Esophagus (tissue), 2 donors: ENCODE measurements around the gene EML4. TPM values are rescaled to one million over a fixed set of nuclear protein-coding genes. Genes with fewer than 3 reads are reported as not detected.

Experiments
- H3K27ac ChIP-seq, 2 donors: one replicate each; pipeline ENCODE4 v1.5.1; 2013; ENCODE audit warnings: low read depth in 2 of 2, mild to moderate bottlenecking in 2 of 2, inconsistent platforms in 1 of 2, low read length in 1 of 2, moderate library complexity in 1 of 2
- H3K27me3 ChIP-seq, 2 donors: one replicate each; pipeline ENCODE4 v1.6.1; 2013; ENCODE audit warnings: low read length in 2 of 2, control low read depth in 1 of 2, mild to moderate bottlenecking in 1 of 2; ENCODE audit not compliant: insufficient read depth in 2 of 2, control insufficient read depth in 1 of 2
- H3K36me3 ChIP-seq, 2 donors: one replicate each; pipeline ENCODE4 v1.6.1; 2013; ENCODE audit warnings: low read length in 1 of 2; ENCODE audit not compliant: control insufficient read depth in 2 of 2, insufficient read depth in 2 of 2
- H3K4me1 ChIP-seq, 2 donors: one replicate each; pipeline ENCODE4 v1.6.1; 2013; ENCODE audit warnings: low read length in 1 of 2; ENCODE audit not compliant: control insufficient read depth in 2 of 2, insufficient read depth in 2 of 2
- H3K4me3 ChIP-seq, 2 donors: one replicate each; pipeline ENCODE4 v1.5.1; 2013; ENCODE audit warnings: low read length in 2 of 2, mild to moderate bottlenecking in 2 of 2, low read depth in 1 of 2, moderate library complexity in 1 of 2
- H3K9me3 ChIP-seq, 2 donors: one replicate each; pipeline ENCODE4 v1.6.1; 2013; ENCODE audit warnings: mild to moderate bottlenecking in 2 of 2, low read depth in 1 of 2, low read length in 1 of 2, moderate library complexity in 1 of 2; ENCODE audit not compliant: control insufficient read depth in 2 of 2, insufficient read depth in 1 of 2
- WGBS, 2 donors: extraction: QIAGEN DNeasy Blood & Tissue Kit; methylation state at CpG; one replicate each; pipeline ENCODE4 v1.1.7; 2013; 5-methylcytosine and 5-hydroxymethylcytosine counted together
- polyA plus RNA-seq, 2 donors: library from polyadenylated mRNA; stranded (reverse); fragments of 200-250 nt; gene quantifications; one replicate each; pipeline ENCODE4 v1.2.3, GENCODE V29; 2013
- donor health status: healthy with polysubstance abuse.
- donor health status: Bipolar disorder and iron deficiency.

EML4 gene
- polyA plus RNA-seq, 2 donors: 8.7 to 9.6 TPM

GRCh38 chr2:42216694-42217093, 47.5 kb downstream of the EML4 start:
- no peaks in the 10 kb centered on the region for H3K9me3 ChIP-seq
- H3K4me1 ChIP-seq: no peaks in the 10 kb centered on the region
- no peak overlapping the region for H3K4me3 ChIP-seq
- H3K36me3 ChIP-seq: no peaks in the 10 kb centered on the region
- H3K27me3 ChIP-seq: no peaks in the 10 kb centered on the region
- H3K27ac ChIP-seq: no peak overlapping the region

GRCh38 chr2:42217307-42217706, 48.2 kb downstream of the EML4 start:
- Histone ChIP-seq H3K4me1 (no peaks in the 10 kb centered on the region), H3K9me3 (no peaks in the 10 kb centered on the region), H3K27ac (no peak overlapping the region), H3K27me3 (no peaks in the 10 kb centered on the region), H3K36me3 (no peaks in the 10 kb centered on the region), H3K4me3 (no peak overlapping the region)
- WGBS, 2 donors: 68 to 71% methylated on average over 3 of the region's 3 CpGs

DNA sequence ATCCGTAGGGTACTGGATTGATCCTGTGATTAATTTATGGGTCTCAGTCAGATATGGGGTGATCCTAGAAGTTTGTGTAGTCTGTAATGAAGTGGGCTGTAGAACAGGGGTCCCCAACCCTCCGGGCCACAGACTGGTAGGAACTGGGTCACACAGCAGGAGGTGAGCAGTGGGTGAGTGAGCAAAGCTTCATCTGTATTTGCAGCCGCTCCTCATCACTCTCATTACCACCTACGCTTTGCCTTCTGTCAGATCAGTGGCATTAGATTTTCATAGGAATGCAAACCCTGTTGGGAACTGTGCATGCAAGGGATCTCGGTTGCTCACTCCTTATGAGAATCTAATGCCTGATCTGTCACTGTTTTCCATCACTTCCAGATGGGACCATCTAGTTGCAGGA, 48.8 kb downstream of the EML4 start:
- H3K27me3 ChIP-seq: no peaks in the 10 kb centered on the region
- no peaks in the 10 kb centered on the region for H3K36me3 ChIP-seq
- no peak overlapping the region for H3K4me3 ChIP-seq
- no peaks in the 10 kb centered on the region for H3K9me3 ChIP-seq
- H3K4me1 ChIP-seq: no peaks in the 10 kb centered on the region
- WGBS, 2 donors: 76 to 87% methylated on average over 5 of the region's 5 CpGs
- no peak overlapping the region for H3K27ac ChIP-seq

- no peak overlapping the region for H3K27ac ChIP-seq
- no peaks in the 10 kb centered on the region for H3K36me3 ChIP-seq
- WGBS, 2 donors: 96 to 97% methylated on average over 3 of the region's 3 CpGs
- H3K9me3 ChIP-seq: no peaks in the 10 kb centered on the region
- H3K27me3 ChIP-seq: no peaks in the 10 kb centered on the region
- no peaks in the 10 kb centered on the region for H3K4me1 ChIP-seq
- H3K4me3 ChIP-seq: no peak overlapping the region
Observed at GRCh38 chr2:42218712-42219111, 49.6 kb downstream of the EML4 start.

- H3K4me1 ChIP-seq: no peaks in the 10 kb centered on the region
- 85 to 96% methylated on average over 3 of the region's 3 CpGs for WGBS, 2 donors
- H3K36me3 ChIP-seq: no peaks in the 10 kb centered on the region
- H3K9me3 ChIP-seq: no peaks in the 10 kb centered on the region
- no peak overlapping the region for H3K27ac ChIP-seq
- H3K4me3 ChIP-seq: no peak overlapping the region
- no peaks in the 10 kb centered on the region for H3K27me3 ChIP-seq
Observed at GRCh38 chr2:42219160-42219559, 50.0 kb downstream of the EML4 start.

DNA sequence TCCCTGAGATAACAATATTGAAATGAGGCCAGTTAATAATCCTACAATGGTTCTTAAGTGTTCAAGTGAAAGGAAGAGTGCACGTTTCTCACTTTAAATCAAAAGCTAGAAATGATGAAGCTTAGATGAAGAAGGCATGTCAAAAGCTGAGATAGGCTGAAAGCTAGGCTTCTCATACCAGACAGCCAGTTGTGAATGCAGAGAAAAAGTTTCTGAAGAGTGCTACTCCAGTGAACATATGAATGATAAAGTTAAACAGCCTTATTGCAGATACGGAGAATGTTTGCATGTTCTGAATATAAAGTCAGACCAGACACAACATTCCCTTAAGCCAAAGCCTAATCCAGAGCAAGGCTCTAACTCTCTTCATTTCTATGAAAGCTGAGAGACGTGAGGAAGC, 51.4 kb downstream of the EML4 start:
- Histone ChIP-seq H3K4me1 (no peaks in the 10 kb centered on the region), H3K27me3 (no peaks in the 10 kb centered on the region), H3K36me3 (no peaks in the 10 kb centered on the region), H3K27ac (no peak overlapping the region), H3K4me3 (no peak overlapping the region), H3K9me3 (no peaks in the 10 kb centered on the region)
- 58 to 63% methylated on average over 3 of the region's 3 CpGs for WGBS, 2 donors

DNA sequence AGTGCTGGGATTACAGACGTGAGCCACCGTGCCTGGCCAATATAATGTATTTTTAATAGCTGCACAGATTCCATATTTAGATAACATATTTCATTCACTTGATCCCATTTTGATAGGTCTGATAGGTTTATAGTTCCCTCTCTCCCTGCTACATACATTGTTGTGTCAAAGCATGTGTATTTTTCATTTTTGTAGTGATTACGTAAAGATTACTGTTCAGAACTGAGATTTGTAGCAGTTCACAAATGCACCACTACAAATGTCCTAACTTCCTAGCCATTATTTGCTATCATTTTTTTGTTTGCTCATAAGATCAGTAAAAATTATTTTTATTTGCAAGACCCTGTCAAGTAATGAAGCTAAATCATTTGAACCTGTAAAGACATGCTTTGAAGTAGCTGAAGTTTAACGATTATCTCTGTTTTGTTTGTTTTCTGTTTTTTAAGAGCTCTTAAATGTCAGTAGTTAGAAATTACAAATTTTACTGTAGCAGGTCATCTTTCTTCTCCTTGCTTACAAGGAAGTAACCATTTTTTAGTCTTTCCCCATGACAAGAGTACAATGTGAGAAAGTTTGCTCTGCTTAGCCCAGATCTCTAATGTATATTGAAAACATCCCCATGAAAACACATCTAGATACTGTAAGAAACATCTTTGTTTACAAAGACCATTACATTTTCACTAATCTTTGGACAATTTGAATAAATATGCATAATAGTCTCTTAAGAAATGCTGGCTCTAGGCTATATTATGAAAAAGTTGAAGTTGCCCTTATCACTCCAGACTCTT, 54.1 kb downstream of the EML4 start:
- Histone ChIP-seq H3K27ac (no peak overlapping the region), H3K27me3 (no peaks in the 10 kb centered on the region), H3K4me1 (no peaks in the 10 kb centered on the region), H3K36me3 (no peaks in the 10 kb centered on the region), H3K4me3 (no peak overlapping the region), H3K9me3 (no peaks in the 10 kb centered on the region)
- WGBS, 2 donors: 76 to 77% methylated on average over 4 of the region's 4 CpGs

DNA sequence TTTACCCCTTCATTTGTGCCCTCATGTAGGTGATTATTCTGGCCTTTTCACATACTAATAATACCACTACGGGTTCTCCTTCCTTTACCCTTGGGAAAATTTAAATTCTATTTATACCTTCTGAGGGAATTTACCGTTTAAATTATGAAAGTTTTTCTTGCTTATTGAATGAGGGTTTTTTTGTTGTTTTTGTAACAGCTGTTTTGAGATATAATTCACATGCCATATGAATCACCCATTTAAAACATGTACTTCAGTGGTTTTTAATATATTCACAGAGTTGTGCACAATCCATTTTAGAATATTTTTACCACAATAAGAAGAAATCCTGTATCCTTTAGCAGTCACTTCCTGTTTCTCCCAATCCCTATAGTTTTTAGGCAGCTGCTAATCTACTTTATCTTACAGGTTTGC, 54.7 kb downstream of the EML4 start:
- Histone ChIP-seq H3K4me3 (no peak overlapping the region), H3K4me1 (no peaks in the 10 kb centered on the region), H3K36me3 (no peaks in the 10 kb centered on the region), H3K27ac (no peak overlapping the region), H3K27me3 (no peaks in the 10 kb centered on the region), H3K9me3 (no peaks in the 10 kb centered on the region)
- 39 to 52% methylated on average over 2 of the region's 2 CpGs for WGBS, 2 donors

- Histone ChIP-seq H3K36me3 (no peaks in the 10 kb centered on the region), H3K4me1 (no peaks in the 10 kb centered on the region), H3K9me3 (no peaks in the 10 kb centered on the region)
Observed at GRCh38 chr2:42224422-42225067, 55.4 kb downstream of the EML4 start.

GRCh38 chr2:42225573-42225972, 56.4 kb downstream of the EML4 start:
- H3K4me1 ChIP-seq: no peaks in the 10 kb centered on the region
- H3K4me3 ChIP-seq: no peak overlapping the region
- 89 to 91% methylated on average over 1 of the region's 1 CpG for WGBS, 2 donors
- no peak overlapping the region for H3K27ac ChIP-seq
- H3K27me3 ChIP-seq: no peaks in the 10 kb centered on the region
- H3K36me3 ChIP-seq: no peaks in the 10 kb centered on the region
- no peaks in the 10 kb centered on the region for H3K9me3 ChIP-seq

More at GRCh38 chr2:42224422-42225067, 55.4 kb downstream of the EML4 start:
- WGBS, 2 donors: 78 to 81% methylated on average over 4 of the region's 4 CpGs
- Histone ChIP-seq H3K27me3 (no peaks in the 10 kb centered on the region), H3K4me3 (no peak overlapping the region), H3K27ac (no peak overlapping the region)
